Suppressor macrophage treated with lipopolysaccharide for 4 hours (primary cell): ENCODE data around the gene EHD1.
"Not testable (repeated sequence)": the region's sequence is repeated elsewhere in the genome, so short reads cannot be mapped to it uniquely, and the experiment has no call there.

Experiments
- DNase-seq: peaks from one replicate; pipeline ENCODE4 v3.0.0-alpha.2; 2020

The EHD1 gene

DNA sequence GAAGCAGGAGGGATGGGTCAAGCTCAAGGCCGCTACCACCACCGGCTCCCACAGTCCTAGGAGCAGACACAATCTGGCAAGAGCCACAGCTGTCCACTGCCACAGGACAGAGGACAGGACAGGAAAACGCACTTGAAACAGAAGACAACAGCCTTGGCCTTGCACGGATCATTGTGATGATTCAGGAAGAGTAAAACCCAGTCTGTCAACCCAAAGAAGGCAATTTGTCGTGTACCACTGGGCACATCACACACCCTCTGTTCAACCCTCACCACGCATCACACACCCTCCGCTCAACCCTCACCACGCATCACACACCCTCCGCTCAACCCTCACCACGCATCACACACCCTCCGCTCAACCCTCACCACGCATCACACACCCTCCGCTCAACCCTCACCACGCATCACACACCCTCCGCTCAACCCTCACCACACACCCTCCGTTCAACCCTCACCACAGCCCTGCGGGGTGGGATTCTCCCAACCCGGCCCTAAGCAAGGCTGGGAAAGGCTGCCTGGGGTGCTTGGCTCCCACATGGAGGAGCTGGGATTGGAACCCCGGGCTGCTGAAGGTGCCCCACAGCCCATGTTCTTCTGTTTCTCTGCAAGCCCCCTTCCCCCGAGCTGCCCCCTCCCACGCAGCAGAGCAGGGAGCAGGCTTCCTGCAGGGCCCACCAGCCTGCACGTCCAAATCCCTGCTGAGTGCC is 22.7 kb downstream of the EHD1 start:
- no peak for DNase-seq

DNA sequence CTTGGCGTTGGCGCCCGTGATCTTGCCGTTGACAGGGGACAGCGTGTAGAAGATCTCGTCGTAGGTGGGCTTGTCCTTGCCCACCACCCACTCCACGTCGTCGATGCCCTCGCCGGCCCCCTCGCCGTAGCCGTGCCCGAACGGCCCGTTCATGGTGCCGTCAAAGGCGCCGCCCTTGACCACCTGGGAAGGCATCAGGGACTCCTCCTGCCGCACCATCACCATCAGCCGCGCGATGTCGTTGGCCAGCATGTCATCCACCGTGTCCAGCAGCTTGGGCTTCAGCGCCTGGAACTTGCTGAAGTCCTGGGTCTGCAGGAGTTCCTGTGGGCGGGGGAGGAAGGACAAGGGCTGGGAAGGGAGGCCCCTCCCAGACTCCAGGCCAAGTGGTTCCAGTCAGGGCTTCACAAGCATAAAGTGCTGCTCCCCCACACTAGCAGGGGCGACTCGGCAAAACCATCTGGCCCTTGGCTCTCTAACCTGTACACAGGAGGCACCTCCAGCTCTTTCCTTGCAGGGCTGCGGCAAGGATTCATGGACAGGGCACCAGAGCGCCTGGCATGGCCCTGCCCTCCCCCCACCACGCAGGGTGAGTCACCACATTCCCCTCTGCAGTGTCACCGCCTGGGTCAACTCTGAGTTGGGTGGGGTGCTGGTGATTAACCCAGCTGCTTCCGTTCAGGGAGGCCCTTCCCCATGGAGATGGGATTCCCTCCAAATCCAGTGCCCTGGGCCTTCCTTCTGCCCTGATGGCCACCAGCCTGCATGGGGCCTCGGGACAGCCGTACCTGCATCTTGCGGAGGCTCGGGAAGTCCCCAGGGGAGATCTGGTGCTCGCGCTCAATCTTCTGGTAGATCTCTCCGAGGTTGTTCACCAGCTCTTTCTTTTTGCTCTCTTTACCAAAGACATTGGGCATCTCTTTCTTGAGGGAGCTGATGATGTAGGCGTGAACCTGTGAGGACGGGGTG is 23.6 kb downstream of the EHD1 start:
- DNase-seq: peak; percentile 87

- DNase-seq: no peak
These were observed 24.3 kb downstream of the EHD1 start for GRCh38 chr11:64854157-64854533.

DNA sequence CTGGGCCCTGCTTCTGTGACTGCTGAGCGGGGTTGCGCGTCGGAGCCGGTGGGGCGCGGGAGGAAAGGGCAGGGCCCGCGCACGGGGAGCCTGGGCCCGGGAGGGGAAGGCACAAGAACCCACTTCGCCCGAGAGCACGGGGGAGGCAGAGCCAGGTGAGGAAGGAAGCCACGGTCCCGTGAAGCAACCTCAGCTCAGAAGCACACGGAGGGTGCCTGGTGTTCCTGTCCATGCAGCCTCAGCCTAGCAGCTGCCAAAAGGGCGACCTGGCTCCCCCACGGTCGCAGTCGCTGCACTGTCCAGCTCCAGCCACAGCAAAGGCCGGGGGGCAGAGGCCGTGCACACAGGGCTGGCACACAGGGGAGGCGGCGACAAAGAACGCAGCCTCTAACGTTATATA is 24.7 kb downstream of the EHD1 start:
- no peak for DNase-seq

- DNase-seq: peak; percentile 65
These were observed 25.5 kb downstream of the EHD1 start for GRCh38 chr11:64852804-64853509.

GRCh38 chr11:64851831-64852351 is 26.5 kb downstream of the EHD1 start:
- no peak for DNase-seq

DNA sequence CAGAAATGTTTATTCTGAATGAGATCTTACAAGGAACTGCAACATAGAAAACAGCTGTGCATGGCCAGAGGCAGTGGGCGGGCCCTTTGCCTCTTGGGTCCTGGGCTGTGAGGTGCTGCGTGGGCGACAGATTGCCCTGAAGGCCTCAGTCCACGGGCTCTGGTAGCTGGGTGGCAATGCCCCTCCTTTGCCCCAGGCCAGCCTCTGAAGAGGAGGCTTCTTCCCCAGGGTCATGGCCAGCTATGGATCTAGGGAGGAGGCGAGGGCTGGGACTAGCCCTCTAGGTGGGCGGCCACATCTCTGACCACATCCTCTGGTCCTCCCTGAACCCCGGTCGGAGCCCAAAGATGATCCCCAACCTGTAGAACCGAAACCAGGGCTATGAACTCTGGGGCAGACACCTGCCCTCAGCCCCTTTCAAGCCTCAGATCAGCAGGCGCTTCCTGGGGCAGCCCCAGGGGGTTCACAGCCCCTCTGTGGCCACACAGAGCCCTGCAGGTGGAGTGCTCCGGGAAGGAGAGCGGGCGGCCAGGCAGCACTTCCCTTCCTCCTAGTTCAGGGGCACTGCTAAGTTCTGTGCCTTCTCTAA is 27.3 kb downstream of the EHD1 start:
- DNase-seq: peak; percentile 46

- peak; percentile 47 for DNase-seq
These were observed 28.6 kb downstream of the EHD1 start for GRCh38 chr11:64849598-64850356.

GRCh38 chr11:64848826-64849597 is 29.4 kb downstream of the EHD1 start:
- DNase-seq: peak; percentile 34

DNA sequence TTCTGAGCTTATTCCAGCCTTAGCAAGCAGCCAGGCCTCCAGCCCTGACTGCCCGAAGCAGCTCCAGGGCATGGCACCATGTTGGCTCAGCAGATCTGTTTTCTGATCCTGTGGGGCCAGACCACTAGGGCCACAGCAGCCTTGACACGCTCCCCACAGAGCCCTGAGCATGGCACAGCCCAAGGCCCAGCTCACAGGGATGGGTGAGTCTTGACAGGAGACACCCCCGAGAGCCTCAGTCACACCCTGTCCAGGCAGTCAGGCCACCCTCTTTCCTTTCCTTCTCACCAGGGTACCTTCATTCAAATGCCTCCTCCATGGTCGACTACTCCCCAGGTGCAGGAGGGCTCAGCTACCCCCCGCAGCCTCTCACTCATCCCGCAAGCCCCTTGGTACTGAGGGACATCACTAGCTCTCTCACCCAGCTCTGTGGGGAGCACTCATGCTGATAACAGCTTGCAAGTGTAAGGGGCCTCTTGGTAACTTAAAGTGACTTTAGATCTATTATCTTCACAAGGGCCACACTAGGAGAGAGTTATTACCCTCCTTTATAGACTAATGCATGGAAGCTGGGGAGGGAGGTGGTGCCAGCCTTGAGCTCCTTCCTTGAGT is 30.1 kb downstream of the EHD1 start:
- peak; percentile 49 for DNase-seq

DNA sequence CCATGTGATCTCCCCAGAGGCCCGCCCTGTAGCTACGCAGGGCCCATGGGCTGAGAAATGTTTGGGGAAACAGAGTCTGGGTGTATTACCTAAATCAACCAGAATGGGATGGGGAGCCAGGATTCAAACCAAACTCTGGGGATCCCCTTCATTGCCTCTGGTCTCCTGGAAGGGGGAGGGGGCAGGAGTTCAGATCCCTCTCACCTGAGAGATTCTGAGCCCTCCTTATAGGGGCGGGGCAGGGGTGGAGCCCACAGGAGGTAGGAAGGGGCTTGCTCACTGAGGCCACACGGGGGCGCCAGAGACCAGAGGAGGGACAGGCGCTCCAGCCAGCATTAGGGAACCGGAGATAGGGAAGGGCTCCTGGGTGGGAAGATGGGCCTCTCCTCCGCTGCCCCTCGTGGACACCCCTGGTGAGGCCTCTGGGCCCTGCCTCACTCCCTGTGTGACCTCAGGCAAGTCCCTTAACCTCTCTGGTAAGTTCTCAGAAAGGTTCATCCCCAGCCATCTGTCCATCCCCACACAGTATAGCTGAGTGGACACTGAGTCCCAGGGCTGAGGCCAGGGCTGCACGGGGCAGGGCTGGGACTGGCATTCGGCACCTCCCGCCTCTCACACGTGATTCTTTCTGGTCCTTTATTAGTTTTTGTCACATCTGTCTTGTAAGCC is 31.3 kb downstream of the EHD1 start:
- DNase-seq: peak; percentile 98

GRCh38 chr11:64845776-64846129 is 32.7 kb downstream of the EHD1 start:
- not testable (repeated sequence) for DNase-seq

GRCh38 chr11:64845129-64845775 is 33.2 kb downstream of the EHD1 start:
- no peak for DNase-seq

GRCh38 chr11:64844330-64845128 is 33.9 kb downstream of the EHD1 start, which contains the start of gene CDC42BPG:
TSS of gene CDC42BPG (minus strand) at chr11:64844653. CDS start at chr11:64844569, 84 bp downstream.
- DNase-seq: peak; percentile 82

- no peak for DNase-seq
These were observed 34.6 kb downstream of the EHD1 start for GRCh38 chr11:64843686-64844329.

- DNase-seq: no peak
These were observed 35.4 kb downstream of the EHD1 start for GRCh38 chr11:64842851-64843685.

- no peak for DNase-seq
These were observed 36.1 kb downstream of the EHD1 start for GRCh38 chr11:64842366-64842759.
